Astrocyte of the spinal cord (primary cell): ENCODE measurements around the gene TMEM221.
A peak's percentile ranks its signal among the peaks of the same experiment; 100 is the strongest.

Source experiments
- DNase-seq: peaks from one replicate; pipeline ENCODE4 v3.0.0; 2011; ENCODE audit warnings: low read depth, low spot score
- H3K4me3 ChIP-seq: 2 replicates; pipeline ENCODE4 v1.5.1; 2011; ENCODE audit warnings: low read depth, mild to moderate bottlenecking, low read length, moderate library complexity
- in situ Hi-C: cut with HindIII; loops from 2 replicates; pipeline ENCODE4 v1.10.0; 2017; ENCODE audit warnings: low sequenced_read_pairs
- TF ChIP-seq, protein P1 (sequence below): IDR thresholded peaks from 2 replicates; pipeline ENCODE4 v1.5.1; 2012; ENCODE audit warnings: low read depth, mild to moderate bottlenecking, low read length, inconsistent platforms

The TMEM221 gene

DNA sequence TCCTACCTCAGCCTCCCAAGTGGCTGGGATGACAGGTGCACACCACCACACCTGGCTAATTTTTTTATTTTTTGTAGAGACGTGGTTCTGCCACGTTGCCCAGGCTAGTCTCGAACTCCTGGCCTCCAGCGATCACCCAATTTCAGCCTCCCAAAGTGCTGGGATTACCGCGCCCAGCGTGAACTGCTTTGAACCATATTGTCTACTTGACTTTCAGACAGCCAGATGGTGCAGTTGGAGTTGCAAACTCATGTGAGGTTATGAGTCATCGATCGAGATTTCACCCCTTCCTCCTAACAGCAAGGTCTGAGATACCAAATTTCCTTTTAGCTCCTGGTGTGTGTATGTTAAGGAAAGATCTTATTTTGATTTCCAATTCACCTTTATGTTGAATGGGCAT, 24.6 kb upstream of the TMEM221 start:
- DNase-seq: peak; percentile 75
- TF ChIP-seq, protein P1, sequence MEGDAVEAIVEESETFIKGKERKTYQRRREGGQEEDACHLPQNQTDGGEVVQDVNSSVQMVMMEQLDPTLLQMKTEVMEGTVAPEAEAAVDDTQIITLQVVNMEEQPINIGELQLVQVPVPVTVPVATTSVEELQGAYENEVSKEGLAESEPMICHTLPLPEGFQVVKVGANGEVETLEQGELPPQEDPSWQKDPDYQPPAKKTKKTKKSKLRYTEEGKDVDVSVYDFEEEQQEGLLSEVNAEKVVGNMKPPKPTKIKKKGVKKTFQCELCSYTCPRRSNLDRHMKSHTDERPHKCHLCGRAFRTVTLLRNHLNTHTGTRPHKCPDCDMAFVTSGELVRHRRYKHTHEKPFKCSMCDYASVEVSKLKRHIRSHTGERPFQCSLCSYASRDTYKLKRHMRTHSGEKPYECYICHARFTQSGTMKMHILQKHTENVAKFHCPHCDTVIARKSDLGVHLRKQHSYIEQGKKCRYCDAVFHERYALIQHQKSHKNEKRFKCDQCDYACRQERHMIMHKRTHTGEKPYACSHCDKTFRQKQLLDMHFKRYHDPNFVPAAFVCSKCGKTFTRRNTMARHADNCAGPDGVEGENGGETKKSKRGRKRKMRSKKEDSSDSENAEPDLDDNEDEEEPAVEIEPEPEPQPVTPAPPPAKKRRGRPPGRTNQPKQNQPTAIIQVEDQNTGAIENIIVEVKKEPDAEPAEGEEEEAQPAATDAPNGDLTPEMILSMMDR: no peak
- in situ Hi-C loops: no loop called here

DNA sequence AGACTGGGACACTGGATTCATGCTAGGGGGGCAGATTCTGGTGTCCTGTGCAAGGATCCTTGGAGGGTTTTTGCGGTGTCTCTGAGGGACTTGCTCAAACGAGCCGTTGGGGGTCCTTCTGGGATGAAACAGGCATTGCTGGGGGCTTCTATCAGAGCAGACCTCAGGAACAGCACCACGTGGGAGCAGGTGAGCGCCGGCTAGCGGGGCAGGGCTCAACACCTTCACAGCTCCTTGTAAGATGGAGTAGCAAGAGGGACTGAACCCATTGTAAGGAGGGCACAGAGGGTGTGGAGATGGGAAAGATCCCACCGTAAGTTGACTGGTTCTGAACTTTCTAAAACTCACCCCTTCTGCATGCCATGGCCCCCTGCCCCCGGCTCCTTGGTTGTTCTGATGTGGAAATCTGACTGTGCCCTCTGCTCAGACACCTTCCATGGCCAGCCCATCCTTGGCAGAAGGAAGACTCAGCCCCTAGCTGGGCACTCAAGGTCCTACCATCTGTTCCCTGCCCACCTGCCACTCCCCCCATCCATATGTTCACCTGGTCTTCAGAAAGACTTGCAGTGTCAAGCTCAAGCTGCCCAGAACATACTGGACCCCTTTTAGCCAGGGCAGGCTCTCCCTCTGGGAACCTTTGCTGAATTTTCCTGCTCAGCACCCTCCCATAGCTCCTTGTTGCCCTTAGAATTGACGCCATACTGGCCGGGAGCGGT, 23.1 kb upstream of the TMEM221 start:
- in situ Hi-C loops: no loop called here
- no peak for DNase-seq
- TF ChIP-seq, protein P1: no peak
- peak overlapping the region; percentile 66 for H3K4me3 ChIP-seq

More for the DNA sequence above, 24.6 kb upstream of the TMEM221 start:
- H3K4me3 ChIP-seq: no peak overlapping the region

DNA sequence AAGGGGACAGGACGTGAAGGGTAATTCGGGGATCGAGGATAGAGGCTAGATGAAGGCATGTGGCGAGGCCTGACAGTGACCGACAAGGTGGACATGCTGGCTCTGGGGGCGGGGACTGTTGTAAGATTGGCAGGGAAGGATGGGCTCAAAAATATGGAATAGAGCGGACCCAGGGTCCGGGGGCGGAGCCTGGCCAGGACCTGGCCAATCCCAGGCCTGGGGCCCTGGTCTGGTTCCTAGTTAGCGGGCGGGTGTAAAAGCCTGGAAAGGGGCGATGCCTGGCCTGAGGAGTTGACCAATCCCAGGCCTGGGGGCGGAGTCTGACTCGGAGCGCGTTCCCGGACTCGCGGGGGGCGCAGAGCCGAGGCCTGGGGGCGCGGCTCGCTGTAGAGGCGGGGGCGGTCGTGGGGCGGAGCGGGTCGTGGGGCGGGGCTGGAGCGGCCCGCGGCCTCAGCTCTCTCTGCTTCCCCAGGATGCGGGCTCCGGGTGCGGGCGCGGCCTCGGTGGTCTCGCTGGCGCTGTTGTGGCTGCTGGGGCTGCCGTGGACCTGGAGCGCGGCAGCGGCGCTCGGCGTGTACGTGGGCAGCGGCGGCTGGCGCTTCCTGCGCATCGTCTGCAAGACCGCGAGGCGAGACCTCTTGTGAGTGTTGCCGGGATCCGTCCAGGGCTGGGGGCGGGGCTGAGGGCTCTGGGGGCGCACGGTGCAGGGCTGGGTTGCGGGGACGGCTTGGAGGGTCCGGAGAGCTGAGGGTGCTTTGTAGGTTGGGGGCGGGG, 21.8 kb upstream of the TMEM221 start, which contains the start of gene SLC27A1:
TSS of gene SLC27A1 (plus strand) at position 457 of the 774 bp plus-strand sequence. CDS start at position 474, 17 bp downstream.
- TF ChIP-seq, protein P1: no peak
- peak within 1 kb of the TSS; percentile 66 for H3K4me3 ChIP-seq
- in situ Hi-C loops: no loop called here
- DNase-seq: peak; percentile 100

DNA sequence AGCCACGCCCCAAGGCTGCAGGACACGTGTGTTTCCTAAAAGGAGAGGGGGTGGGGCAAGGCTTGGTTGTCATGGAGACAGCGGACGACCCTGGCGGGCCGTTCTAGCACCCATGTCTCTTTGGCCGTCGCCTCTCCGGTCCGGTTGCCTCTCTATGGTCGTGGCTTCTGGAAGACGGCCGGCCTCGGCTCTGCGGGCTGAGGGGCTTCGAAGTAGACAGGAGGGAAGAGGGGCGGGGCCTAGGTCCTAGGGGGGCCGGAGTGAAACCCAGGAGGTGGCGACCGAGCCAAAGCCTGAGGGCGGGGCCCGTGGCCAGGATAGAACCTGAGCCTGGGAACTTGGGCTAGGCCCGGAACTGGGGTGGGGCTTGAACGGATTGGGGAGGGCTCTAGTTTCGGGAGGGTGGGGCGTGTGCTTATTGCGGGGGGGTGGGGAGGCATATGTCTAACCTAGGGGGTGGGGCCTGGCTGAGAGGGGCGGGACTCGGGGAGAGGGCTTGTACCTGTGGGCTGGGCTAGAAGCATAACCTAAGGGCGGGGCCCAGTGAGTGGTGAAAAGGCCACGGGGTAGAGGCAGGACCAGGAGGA, 21.1 kb upstream of the TMEM221 start:
- in situ Hi-C loops: no loop called here
- TF ChIP-seq, protein P1: no peak
- H3K4me3 ChIP-seq: peak overlapping the region; percentile 66
- peak; percentile 96 for DNase-seq

DNA sequence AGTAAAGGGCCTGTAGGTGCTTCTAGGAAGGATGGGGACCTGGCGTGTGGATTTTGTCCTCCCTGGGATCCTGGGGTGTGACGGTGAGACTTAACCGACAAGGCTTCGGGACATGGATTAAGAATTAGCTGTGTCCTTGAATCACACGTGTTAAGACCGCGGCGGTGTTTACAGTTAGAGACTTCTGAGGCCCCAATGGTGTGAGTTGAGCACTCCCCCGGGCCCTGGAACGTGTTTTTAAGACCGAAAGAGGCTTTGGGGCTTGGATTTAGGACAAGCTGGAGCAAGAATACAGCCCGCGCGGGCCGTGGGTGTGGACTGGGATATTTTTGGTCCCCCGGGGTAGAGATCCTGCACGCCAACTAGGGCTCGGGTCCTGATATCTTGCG, 20.6 kb upstream of the TMEM221 start:
- H3K4me3 ChIP-seq: peak overlapping the region; percentile 66
- TF ChIP-seq, protein P1: no peak
- in situ Hi-C loops: no loop called here
- DNase-seq: no peak

DNA sequence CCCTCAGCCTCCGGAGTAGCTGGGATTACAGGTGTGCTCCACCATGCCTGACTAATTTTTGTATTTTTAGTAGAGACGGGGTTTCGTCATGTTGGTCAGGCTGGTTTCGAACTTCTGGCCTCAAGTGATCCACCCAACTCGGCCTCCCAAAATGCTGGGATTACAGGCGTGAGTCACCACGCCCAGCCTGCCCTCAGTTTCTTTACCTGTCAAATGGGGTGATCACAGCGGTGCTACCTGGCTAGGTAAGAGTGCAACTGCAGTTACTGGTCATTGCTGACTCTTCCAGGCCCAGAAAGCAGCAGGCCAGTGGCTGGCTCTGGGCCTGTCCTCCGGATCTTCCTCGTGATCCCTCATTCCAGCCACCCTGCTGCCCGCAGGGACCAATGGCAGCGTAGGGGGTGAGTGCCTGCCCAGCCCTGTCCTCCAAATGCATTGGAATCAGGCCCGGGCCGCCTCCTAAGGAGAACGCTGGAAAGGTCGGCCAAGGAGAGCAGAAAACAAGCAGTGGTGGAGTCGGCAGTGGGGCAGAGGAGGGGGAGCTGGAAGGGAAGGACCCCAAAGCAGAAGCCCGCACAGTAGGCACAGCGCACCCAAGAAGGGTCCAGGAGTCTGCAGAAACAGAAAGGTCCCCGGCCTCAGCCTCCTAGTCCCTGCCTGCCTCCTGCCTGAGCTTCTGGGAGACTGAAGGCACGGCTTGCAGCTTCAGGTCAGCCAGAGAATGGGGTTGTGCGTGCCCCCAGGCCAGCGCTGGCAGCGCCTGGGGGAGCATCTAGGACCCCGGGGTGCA, 20.0 kb upstream of the TMEM221 start:
- in situ Hi-C loops: no loop called here
- TF ChIP-seq, protein P1: no peak
- peak overlapping the region; percentile 66 for H3K4me3 ChIP-seq
- no peak for DNase-seq
